ENCODE measurements around the gene PRSS56.

PRSS56 gene

DNA sequence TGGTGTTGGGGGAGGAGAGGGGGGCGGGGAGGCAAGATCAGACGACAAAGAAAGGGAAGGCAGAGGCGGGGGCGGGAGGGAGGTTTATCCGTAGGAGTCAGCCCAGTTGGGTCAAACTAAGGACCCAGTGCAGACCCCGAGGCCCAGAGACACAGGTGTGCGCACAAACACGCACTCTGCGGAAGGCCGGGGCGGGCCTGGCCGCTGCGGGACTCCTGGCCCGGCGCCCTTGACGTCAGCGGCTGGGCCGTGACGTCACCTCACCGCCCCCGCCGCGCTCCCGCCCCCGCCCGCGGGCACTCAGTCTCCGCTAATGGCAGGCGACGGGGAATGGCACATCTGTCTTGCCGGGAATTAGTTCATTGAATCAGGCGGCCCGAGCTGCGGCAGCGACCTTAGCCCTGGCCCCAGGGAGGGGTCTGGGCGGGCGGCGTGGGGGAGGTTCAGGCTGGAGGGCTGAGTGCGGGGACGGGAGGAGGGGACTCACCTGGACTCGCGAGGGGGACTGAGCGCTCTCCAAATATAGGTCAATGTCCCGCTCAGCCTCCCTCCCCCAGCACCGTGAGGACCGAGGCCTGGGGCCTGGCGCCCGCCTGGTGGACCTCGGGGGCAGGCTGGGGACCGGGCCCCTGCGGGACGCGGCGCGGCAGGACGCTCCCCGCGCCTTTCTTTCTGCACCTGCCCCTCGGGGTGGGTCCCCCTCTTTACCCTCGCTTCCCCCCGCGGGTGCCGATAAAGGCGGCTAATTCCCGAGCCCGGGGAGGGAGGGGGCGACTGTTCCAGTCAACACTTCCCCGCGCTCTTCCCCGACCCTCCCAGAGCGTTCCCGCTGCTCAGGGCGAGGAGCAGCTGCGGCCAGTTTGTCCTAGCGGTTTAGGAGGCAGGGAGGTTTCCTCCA is 17.0 kb upstream of the PRSS56 start:
- DNase-seq = no peak

DNA sequence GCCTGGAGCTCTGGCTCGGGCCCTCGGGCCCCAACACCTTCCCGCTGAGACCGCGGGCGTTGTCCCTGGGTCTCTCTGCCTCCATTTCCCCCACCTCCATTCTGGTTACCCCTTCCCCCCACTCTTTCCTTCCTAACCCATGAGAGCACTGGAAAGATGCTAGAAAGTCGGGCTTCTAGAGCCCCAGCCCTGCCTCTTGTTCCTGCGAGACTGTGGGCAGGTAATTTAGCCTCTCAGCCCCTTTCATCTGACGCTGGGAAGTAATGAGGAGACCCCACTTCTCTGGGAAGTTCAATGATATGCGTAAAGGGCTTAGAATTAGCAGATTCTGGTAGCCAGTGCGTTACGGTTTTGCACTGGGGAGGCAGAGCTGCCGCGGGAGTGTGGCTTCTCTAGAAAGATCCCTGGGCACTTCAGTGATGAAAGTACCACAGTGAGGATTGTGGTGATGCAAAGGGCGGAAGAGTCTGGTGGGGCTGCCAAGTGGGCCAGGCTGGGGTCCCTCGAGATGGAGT is 16.3 kb upstream of the PRSS56 start:
- DNase-seq = no peak

DNA sequence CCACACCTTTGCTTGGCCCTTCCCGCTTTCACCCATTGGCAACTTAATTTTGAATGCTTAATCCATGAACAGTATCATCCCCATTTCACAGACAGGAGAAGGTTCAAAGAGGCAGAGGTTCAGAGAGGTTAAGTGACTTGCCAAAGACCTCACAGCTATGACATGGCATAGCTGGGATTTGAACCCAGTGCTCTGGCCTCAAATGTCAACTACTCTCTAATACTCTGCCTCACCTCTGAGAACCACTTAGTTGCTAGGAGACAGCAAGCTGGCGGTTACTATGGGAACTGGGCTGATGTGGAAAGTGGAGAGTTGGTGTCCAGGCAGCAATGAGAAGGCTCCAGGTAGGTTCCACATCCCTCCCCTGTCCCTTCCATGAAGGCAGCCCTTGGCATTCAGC is 15.8 kb upstream of the PRSS56 start:
- DNase-seq = no peak

DNA sequence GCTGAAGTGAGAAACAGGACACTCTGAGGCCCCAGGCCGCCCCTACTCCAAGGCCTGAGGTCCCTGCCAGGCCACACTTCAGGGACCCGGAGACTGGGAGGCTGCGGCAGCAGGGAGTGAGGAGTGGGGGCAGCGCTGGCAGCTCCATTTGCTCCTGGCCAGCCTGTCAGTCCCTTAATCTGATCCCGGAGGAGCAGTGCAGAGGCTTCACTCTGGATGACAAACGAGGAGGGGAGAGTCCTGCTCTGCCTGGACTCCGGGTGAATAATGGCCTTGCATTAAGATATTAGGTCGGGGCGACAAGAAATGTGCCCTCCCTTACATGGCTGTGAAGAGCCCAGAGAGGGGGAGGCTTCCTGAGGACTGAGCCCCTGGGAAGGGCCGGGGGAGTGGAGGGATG is 14.3 kb upstream of the PRSS56 start:
- no peak for DNase-seq

DNA sequence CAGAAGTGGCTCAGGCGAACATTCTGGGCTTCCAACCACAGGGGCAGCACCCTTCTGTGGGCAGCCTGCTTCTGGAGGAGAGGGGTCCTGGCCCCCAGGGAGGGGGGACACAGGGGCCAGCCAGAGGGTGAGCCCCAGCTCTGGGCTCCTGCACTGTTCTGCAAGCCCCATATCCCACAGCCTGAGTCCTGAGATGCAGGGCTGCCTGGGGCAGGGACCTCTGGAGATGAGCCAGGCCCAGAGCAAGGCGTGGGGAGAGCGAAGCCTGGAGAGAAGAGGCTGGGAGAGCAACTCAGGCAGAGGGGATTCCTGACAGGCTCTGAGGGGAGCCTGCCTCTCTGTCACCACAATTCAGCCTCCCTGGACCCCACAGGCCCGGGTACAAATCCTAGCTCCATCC is 13.5 kb upstream of the PRSS56 start:
- DNase-seq = no peak

DNA sequence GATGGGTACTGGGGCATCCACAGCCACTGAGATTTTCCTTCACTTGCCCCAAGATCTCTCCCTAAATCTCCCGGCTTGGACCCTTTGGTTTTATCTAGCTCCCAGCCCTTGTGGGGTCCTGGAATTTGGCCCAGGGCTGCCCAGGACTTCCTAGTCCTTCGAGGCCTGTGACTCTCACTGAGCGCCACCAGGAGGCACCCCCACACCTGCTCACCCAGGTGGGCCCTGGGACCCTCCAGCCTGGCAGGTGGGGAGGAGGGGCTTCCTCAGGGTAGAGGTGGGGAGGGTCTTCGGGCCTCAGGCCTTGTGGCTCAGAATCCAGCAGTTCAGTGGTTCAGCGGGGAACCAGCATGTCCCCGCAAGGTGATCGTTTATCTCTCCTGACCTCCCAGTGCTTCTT is 11.9 kb upstream of the PRSS56 start:
- no peak for DNase-seq

DNA sequence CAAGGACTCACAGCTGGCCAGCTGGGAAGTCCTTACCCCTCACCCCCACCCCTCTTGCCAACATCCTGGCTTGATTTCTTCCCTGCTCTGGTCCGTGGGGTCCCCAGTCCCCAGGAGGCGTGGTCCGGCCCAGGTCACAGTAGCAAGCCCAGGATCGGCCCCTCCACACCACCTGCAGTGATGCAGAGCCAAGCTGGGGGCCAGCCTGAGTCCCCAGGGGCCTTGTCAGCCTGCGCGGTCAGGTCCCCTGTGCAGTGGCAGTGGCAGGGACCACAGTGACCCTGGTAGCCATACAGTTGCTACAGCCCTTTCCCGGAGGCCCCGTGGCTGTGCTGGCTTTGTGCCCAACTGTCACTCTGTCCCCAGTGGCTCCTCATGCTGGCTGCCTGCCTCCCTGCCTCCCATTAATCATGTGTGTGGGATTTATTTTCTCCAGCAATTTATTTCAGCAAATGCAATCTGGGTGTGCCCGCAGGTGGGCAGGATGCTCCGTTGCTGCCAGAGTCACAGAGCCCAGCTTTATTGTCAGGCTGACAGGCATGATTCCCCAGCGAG is 8.8 kb upstream of the PRSS56 start:
- no peak for DNase-seq

DNA sequence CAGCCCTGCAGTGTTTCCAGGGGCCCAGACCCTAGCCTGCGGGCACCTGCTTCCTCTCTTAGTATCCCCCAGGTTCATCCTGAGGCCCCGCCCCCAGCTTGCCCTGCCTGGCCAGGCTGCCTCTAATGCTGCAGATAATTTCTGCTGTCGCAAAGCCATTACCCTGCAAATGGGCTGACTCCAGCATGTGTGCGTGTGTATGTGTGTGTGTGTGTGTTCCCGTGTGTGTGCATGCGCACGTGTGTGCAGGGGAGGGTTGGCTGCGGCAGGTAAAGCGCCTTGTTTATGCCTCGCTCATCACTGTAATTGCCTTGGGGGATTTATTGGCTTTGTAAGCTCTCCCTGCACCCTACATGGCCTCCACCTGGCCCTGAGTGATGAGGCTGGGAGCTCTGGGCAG is 7.6 kb upstream of the PRSS56 start:
- DNase-seq = no peak

DNA sequence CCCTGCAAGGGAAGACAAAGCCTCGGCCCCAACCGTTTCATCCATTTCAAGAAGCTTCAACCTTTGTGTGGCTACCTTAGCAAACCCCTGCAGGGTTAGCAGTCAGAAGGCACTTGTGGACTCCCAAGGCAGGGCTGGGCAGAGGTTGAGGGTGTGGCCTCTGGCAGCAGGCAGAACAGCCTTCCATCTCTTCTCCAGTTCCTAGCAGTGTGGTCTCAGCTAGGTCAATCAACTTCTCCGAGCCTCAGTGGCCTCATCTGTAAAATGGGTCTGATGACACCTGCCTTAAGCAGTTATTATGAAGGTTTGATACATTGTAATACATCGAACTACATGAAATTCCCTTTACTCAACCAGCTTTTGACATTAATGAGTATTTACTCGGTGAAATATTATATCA is 6.8 kb upstream of the PRSS56 start:
- DNase-seq = no peak

DNA sequence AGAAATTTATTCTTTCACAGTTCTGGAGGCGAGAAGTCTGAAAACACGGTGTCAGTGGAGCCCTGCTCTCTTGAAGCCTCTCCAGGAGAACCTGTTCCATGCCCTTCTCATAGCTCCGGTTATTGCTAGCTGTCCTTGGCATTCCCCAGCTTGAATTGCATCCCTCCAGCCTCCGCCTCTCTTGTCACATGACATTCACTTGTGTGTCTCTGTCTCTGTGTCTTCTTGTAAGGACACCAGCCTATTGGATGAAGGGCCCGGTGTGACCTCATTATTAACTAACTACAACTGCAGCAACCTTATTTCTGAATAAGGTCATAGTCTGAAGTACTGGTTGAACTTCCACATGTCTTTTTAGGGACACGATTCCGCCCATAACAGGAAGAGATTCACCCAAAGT is 4.5 kb upstream of the PRSS56 start:
- DNase-seq = no peak

DNA sequence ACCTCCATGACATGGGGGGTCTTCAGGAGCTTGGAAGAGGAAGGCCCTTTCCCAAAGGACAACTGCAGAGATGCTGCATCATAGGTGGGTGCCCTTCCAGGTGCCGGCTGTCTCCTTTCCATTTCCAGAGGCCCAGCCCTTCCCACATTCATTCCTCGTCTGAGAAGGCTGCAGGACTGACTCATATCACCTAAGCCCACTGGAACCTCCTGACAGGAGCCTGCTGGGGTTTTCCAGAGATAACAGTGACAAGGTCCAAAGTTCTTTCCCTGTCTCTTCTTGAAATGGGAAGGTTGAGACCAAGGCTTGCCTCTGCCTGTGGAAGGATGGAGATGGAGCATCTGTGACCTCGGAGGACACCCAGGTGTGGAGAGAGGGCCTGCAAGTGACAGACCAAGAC is 3.6 kb upstream of the PRSS56 start:
- no peak for DNase-seq

DNA sequence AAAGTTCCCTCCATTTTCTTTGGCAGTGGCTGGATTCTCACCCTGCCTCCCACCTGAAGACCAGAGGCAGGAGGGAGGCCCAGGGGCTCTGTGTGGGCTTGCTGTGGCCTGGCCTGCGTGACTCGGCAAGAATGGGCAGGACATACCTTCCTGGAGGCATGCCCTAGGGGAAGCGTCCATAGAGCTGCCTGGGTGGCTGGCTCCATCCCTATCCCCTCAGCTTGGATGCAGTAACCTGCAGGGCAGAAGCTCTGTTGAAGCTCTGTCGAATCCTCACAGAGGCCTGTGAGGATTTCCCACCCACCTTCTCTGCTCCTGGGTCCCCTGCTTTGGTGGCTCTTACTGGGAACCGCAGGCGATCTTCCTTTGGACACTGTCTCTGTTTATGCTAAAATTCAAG is 1.3 kb upstream of the PRSS56 start:
- no peak for DNase-seq

DNA sequence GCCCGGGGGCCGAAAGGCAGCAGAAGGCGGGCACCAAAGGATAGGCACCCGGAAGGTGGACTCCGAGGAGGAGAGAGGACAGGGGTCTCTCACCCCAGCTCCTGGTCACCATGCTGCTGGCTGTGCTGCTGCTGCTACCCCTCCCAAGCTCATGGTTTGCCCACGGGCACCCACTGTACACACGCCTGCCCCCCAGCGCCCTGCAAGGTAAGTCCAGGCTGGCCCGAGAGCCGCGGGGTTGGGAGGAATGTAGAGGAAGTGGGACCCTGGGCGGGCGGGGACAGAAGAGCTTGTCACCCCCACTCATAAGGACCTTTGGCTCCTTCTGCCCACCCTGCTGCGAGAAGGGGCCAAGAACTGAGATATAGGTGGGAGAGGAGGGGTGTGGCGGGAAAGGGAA is 301 bp downstream of the PRSS56 start:
- no peak for DNase-seq

DNA sequence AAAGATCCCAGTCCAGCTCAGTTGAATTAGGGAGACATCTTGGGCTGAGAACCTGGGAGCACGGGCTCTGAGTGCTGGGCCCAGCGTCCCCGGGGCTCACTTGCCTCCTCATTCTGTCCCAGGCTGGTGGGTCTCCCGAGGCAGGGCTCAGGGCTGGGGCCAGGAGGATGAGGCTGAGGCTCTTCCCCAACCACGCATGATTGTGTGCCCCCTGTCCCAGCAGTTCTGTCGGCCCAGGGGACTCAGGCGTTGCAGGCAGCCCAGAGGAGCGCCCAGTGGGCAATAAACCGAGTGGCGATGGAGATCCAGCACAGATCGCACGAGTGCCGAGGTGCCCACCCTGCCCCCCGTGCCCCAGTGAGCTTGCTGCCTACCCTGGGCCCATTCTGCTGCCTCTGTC is 910 bp downstream of the PRSS56 start:
- DNase-seq = no peak

DNA sequence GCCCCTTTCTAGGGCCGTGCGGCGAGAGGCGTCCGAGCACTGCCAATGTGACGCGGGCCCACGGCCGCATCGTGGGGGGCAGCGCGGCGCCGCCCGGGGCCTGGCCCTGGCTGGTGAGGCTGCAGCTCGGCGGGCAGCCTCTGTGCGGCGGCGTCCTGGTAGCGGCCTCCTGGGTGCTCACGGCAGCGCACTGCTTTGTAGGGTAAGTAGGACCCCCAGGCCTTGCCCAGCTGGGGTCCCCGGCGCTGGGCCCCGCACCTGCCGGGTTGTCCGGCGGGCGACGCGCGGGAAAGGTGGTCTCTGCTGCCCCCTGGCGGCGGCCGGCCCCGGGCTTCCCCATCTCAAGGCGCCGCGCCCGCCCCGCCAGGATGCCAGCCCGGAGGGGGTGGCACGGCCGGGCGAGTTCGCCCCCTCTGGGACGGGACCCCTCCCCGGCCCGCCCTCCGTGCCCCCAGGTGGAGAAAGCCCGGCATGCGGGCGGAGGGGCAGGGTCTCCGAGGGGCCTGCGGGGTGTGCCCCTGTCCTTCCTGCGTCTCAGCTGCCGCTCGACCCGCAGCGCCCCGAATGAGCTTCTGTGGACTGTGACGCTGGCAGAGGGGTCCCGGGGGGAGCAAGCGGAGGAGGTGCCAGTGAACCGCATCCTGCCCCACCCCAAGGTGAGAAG is 1.9 kb downstream of the PRSS56 start:
- peak in 1 of 2 experiments; percentile 11 for DNase-seq

DNA sequence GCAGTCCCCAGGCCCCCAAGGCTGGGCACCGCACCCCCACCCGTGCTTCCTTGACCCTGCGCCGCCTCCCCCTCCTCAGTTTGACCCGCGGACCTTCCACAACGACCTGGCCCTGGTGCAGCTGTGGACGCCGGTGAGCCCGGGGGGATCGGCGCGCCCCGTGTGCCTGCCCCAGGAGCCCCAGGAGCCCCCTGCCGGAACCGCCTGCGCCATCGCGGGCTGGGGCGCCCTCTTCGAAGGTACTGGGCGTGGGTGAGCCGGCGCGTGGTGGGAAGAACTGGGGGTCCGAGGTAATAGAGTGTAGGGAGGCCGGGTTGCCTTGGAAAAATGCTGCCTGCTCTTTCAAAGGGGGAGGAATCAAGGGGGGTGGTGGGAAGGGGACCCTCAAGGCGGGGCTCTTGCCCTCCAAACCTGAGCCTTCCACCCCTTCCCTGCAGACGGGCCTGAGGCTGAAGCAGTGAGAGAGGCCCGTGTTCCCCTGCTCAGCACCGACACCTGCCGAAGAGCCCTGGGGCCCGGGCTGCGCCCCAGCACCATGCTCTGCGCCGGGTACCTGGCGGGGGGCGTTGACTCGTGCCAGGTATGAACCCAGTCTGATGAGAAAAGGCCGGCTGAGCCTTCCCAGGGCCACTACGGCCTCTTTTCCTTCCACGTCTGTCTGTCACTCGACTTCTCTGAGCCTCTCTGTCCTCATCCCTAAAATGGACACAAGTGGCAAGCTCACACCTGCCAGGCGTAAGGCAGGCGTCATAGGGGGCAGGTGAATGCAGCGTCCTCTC is 2.6 kb downstream of the PRSS56 start:
- DNase-seq = no peak

DNA sequence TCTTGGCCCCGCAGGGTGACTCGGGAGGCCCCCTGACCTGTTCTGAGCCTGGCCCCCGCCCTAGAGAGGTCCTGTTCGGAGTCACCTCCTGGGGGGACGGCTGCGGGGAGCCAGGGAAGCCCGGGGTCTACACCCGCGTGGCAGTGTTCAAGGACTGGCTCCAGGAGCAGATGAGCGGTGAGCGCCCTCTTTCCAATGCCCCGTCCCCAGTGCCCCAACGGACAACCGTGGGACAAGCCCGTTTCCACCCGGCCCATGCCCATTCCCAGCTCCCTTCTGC is 3.2 kb downstream of the PRSS56 start:
- no peak for DNase-seq

DNA sequence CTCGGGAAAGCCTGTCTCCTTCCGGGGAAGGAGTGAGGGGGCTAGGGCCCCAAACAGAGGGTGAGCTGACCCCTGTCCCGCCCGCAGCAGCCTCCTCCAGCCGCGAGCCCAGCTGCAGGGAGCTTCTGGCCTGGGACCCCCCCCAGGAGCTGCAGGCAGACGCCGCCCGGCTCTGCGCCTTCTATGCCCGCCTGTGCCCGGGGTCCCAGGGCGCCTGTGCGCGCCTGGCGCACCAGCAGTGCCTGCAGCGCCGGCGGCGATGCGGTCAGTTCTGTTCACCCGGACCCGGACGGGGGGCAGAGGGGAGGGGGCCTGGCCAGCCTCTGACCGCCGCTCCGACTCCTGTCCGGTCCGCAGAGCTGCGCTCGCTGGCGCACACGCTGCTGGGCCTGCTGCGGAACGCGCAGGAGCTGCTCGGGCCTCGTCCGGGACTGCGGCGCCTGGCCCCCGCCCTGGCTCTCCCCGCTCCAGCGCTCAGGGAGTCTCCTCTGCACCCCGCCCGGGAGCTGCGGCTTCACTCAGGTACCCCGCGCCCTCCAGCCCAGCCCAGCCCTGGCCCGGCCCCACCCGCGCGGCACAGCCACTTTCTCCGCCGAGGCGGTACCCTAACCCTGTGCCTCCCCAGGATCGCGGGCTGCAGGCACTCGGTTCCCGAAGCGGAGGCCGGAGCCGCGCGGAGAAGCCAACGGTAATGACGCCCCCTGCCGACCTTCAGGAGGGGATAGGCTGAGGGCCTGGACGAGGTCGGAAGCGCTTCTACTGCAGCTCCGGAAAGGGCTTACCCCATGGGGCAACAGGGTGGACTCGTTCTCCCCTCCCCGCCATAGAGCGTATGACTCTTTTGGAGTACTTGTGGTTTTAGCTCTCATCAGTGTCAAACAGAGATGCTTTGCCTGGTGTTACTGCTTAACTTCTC is 3.8 kb downstream of the PRSS56 start:
- DNase-seq = peak in 1 of 2 experiments; percentile 9

DNA sequence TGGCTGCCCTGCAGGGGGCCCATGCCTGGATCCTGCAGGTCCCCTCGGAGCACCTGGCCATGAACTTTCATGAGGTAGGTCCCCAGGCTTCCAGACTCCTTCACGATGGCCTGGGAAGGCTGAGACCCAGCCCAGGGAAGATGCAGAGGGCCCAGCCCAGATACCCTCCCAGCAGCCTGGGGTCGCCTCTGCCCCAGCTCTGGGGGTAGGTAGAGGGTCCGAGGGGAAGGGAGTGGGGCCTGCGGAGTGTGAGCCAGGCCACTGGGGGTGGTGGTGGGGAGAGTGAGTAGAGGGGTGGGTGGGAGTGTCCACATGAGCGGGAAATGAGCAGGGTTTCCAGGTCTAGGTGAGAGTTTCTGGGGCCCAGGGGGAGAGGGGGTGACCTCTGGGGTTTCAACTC is 4.6 kb downstream of the PRSS56 start:
- no peak for DNase-seq

DNA sequence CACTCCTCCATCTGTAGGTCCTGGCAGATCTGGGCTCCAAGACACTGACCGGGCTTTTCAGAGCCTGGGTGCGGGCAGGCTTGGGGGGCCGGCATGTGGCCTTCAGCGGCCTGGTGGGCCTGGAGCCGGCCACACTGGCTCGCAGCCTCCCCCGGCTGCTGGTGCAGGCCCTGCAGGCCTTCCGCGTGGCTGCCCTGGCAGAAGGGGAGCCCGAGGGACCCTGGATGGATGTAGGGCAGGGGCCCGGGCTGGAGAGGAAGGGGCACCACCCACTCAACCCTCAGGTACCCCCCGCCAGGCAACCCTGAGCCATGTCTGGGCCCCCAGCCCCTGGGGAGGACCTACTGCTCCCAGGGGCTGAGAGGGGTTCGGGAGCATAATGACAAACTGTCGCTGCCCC is 5.0 kb downstream of the PRSS56 start:
- no peak for DNase-seq

DNA sequence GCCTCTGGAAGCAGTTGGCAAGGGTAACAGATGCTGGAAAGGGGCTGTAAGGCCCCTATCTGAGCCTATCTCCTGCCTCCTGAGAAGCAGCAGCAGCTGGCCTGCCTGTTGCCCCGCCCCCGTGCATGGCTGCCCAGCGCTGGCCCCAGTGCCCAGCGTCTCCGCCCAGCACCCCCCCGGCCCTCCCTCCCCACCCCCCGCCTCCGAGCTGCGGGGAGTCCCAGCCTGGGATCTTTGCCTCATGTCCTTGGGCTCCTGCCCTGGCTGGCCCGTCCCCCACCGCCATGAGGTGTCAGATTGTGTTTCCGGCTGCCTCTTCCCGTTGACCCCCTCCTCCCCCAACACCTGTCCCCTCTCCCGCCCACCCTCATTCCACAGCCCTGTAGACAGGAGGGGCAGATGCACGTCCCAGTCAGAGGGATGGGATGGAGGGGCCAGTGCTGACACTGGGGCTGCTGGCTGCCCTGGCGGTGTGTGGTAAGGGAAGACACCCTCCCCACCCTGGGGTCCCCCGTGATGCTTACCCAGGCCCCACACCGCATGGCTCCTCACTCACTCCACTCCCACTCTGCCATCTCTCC is 5.7 kb downstream of the PRSS56 start, which contains the start of gene CHRND:
TSS of gene CHRND (plus strand) at position 370 of the 581 bp plus-strand sequence. CDS start at position 426, 56 bp downstream.
- DNase-seq = no peak
